Breast epithelium (tissue), 4 donors: ENCODE data around the gene TTLL6. TPM values are rescaled to one million over a fixed set of nuclear protein-coding genes. Genes with fewer than 3 reads are reported as not detected.

Experiments used
- DNase-seq, 2 donors: peaks; one replicate each; pipeline ENCODE4 v3.0.0-alpha.2; 2019; ENCODE audit warnings: low spot score in 2 of 2
- H3K27ac ChIP-seq, 2 donors: fragments of 200-600 bp; sonication (generic) in 1 of 2; one replicate each; pipeline ENCODE4 v1.5.1; 2016 to 2019; ENCODE audit warnings: mild to moderate bottlenecking in 1 of 2
- H3K27me3 ChIP-seq, 2 donors: fragments of 200-600 bp; sonication (generic) in 1 of 2; one replicate each; pipeline versions ENCODE4 v1.5.1 to v1.6.0; 2017 to 2019; ENCODE audit warnings: control low read depth in 1 of 2, mild to moderate bottlenecking in 1 of 2
- H3K36me3 ChIP-seq: fragments of 200-600 bp; one replicate; pipeline ENCODE4 v1.5.1; 2019
- H3K4me1 ChIP-seq, 2 donors: fragments of 200-600 bp; sonication (generic); one replicate each; pipeline ENCODE4 v1.5.1; 2016 to 2019; ENCODE audit warnings: control low read depth in 1 of 2
- H3K4me3 ChIP-seq, 3 donors: fragments of 200-600 bp; sonication (generic); 1 replicate in 2 of 3; 2 replicates in 1 of 3; pipeline ENCODE4 v1.5.1; 2016 to 2019; ENCODE audit warnings: mild to moderate bottlenecking in 3 of 3, moderate library complexity in 2 of 3
- H3K9me3 ChIP-seq, 2 donors: fragments of 200-600 bp; sonication (generic) in 1 of 2; one replicate each; pipeline ENCODE4 v1.5.1; 2016 to 2019; ENCODE audit warnings: control low read depth in 1 of 2
- POLR2A ChIP-seq: fragments of 450-650 bp; IDR thresholded peaks from one replicate; pipeline ENCODE4 v1.6.1; 2016; ENCODE audit warnings: antibody characterized with exemption, mild to moderate bottlenecking, moderate library complexity
- POLR2AphosphoS5 ChIP-seq, 3 donors: sonication (generic); formaldehyde crosslinking; IDR thresholded peaks; one replicate each; pipeline ENCODE4 v1.6.1; 2017; ENCODE audit warnings: antibody characterized with exemption in 3 of 3
- intact Hi-C: fragments of 100-400 bp; cut with DNase I; formaldehyde crosslinking; loops from one replicate; pipeline ENCODE4 v1.15.1; 2023; ENCODE audit warnings: low total_unique reads
- total RNA-seq, 3 donors: library from RNA; depleted of rRNA; stranded (reverse); fragments of >200 nt; gene quantifications; one replicate each; pipeline ENCODE4 v1.1.0, GENCODE V29; 2016
- TF ChIP-seq, protein P1 (sequence below), 3 donors: fragments of 450-650 bp; IDR thresholded peaks; one replicate each; pipeline ENCODE4 v1.5.1; 2016 to 2017; ENCODE audit warnings: antibody characterized with exemption in 3 of 3, mild to moderate bottlenecking in 3 of 3, moderate library complexity in 3 of 3

Gene TTLL6
- total RNA-seq, 3 donors from 2014 or later, result under 0.01 to 0.32 TPM; not detected in 1

DNA sequence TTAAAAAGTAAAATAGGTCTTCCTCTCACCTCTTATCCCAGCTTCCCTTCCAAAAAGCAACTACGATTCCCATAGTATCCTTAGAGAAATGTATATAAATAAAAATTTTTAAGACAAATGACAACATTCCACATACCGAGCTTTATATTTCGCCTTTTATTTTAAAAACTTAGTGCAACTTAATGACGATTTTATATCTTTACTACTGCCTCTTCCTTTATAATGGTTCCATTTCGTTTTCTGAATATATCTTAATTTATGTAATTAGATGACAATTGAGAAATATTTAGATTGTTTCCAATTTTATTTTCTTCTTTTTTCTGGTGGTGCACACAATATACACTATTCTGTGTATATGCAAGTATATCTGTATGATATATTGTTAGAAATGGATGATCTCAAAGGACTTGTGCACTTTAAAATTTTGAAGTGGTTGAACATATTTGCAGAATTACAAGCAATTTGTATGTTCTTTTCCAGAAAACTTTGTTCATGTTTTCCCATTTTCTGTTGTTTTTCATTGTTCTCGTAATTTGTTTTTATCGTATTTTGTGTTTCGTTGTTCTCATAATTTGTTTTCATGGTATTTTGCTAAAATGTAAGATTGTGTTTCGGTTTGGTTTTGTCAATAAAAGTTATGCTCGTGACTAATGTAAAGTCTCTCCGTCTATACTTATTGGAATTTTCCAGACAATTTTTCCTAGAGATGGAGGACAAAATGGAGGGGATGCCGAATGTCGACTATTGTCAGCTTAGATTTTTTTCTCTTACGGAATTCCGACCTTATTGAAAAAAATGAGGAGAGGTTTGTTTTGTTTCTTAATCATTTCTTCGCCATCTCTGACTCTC, 68.1 kb downstream of the TTLL6 start:
- Histone ChIP-seq H3K4me1 (no peaks in the 10 kb centered on the region), H3K36me3 (no peaks in the 10 kb centered on the region), H3K27ac (no peak overlapping the region), H3K4me3 (no peak overlapping the region), H3K27me3 (peaks cover 14 to 100% of the 10 kb centered on the region in 2 donors), H3K9me3 (no peaks in the 10 kb centered on the region)
- DNase-seq, result no peak
- TF ChIP-seq, protein P1, sequence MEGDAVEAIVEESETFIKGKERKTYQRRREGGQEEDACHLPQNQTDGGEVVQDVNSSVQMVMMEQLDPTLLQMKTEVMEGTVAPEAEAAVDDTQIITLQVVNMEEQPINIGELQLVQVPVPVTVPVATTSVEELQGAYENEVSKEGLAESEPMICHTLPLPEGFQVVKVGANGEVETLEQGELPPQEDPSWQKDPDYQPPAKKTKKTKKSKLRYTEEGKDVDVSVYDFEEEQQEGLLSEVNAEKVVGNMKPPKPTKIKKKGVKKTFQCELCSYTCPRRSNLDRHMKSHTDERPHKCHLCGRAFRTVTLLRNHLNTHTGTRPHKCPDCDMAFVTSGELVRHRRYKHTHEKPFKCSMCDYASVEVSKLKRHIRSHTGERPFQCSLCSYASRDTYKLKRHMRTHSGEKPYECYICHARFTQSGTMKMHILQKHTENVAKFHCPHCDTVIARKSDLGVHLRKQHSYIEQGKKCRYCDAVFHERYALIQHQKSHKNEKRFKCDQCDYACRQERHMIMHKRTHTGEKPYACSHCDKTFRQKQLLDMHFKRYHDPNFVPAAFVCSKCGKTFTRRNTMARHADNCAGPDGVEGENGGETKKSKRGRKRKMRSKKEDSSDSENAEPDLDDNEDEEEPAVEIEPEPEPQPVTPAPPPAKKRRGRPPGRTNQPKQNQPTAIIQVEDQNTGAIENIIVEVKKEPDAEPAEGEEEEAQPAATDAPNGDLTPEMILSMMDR (IDR thresholded peaks at IDR 0.05), result no peak
- no peak for TF ChIP-seq POLR2AphosphoS5 (IDR thresholded peaks at IDR 0.05)
- intact Hi-C loops, result no loop called here

DNA sequence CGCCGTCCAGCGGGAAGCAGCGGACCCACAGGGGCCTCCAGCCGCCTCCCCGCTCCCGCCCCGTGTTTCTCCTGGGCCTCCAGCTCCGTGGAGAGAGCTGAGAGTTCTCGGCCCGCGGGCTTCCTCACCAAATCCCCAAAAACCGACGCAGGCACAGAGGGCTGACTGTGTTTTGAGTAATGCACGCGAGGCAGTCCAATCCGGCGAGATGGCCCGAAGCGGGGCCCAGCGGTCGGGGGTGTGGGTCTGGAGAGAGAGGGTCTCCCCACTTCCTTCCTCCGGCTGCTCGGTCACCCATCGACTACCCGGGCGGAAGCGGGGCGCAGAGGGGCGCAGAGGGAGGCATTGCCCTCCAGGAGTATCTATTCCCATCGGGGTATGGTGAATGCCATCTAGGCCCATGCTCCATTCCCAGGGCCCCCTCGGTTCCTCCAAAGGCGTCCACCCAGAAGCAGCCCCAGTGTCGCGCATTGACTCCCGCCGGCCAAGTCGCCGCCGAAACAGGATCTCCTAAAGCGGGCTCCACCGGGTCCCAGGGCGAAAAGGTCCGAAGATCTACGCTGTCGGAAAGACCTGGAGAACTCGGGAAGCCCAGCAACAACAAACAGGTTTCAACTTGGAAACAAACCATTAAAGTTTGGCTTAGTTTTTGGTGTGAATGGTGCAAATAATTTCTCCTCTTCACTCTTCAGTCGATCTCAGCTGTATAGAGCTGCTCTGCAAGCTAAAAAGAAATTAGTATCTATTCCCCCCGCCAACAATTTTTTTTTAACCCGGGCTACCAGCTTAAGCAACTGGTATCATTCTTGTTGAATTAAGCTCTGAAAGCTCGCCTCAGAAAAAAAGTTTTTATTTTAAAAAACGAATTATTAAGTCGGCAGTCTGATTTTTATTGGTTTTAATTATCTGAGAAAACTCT, 69.3 kb downstream of the TTLL6 start:
- DNase-seq, result no peak
- intact Hi-C loops, result no loop called here
- H3K27me3 ChIP-seq, result peaks cover 15 to 100% of the 10 kb centered on the region in 2 donors
- no peaks in the 10 kb centered on the region for H3K4me1 ChIP-seq
- no peaks in the 10 kb centered on the region for H3K9me3 ChIP-seq
- no peak overlapping the region for H3K27ac ChIP-seq
- no peak for TF ChIP-seq POLR2AphosphoS5 (IDR thresholded peaks at IDR 0.05)
- no peak for TF ChIP-seq POLR2A
- TF ChIP-seq, protein P1 (IDR thresholded peaks at IDR 0.05), result no peak
- H3K4me3 ChIP-seq, result no peak overlapping the region
- H3K36me3 ChIP-seq, result no peaks in the 10 kb centered on the region

DNA sequence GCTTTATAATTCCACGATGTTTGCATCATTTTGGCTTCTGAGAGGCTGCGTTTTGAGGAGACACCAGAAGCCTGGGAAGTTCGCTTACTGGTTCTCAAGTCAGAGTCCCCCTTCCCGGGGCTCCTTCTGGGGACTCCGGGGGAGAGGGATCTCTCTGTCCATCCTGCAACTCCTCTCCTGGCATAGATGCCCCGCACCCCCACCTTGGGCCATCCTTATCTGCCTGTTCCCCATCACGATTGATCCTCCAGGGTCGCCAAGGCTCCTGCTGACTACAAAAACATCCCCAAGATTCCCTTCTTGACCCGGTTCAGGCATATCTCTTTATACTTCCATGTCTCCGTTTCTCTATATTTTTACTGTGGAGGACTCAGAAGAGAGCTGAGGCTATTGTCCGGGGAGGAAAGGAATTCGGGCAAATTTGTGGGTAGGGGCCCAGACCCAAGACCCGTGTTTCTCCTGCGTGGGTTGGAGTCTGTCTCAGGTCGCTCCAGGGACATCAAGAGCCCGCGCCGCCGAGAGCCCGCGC, 70.0 kb downstream of the TTLL6 start:
- Histone ChIP-seq H3K36me3 (no peaks in the 10 kb centered on the region), H3K27me3 (peaks cover 12 to 100% of the 10 kb centered on the region in 2 donors), H3K9me3 (no peaks in the 10 kb centered on the region), H3K27ac (no peak overlapping the region), H3K4me1 (no peaks in the 10 kb centered on the region), H3K4me3 (no peak overlapping the region)
- intact Hi-C loops, result no loop called here
- TF ChIP-seq POLR2A, result no peak
- no peak for TF ChIP-seq POLR2AphosphoS5 (IDR thresholded peaks at IDR 0.05)
- TF ChIP-seq, protein P1 (IDR thresholded peaks at IDR 0.05), result no peak
- no peak for DNase-seq

DNA sequence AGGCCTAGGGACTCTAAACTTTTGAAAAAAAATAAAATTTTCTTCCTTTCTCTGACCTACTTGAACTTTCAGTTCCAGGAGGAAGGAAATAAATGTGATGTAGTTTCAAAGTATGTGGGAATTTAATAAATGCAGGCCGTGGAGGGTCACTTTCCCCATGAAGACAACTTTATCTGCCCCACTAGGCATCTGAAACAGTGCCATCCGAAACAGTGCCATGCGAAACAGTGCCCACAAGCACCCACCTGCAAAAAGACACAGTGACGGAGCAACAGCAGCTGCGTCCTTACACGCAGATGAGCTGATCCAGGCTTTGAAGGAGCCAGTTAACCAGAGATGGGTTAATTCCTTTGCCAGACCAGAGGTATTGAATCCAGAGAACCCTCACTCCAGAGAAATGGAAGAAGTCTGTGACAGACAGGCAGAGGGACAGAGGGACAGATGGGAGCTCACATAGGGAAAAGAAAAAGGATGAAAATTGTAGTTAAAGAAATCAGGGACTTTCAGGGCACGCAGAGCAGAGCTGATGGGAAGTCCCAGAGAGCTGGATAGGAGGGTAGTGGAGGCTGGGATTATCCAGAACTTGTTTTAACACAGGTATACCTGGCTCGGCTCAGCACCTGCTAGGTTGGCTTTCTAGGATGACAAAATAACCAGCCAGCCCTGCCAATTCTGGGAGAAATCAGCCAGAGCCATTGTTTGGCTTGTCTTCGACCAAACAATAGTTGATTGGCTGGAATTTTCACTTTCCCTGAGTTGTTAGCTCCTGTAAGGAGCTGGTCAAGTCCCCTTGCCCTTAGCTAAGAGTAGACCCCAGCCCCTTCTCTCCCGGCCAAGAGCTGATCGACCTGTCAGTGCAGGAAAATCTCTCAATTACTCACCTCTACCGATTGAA, 71.4 kb downstream of the TTLL6 start:
- H3K36me3 ChIP-seq, result no peaks in the 10 kb centered on the region
- intact Hi-C loops, result no loop called here
- no peaks in the 10 kb centered on the region for H3K9me3 ChIP-seq
- TF ChIP-seq, protein P1 (IDR thresholded peaks at IDR 0.05), result no peak
- H3K27me3 ChIP-seq, result peaks cover 12 to 100% of the 10 kb centered on the region in 2 donors
- DNase-seq, result no peak
- no peaks in the 10 kb centered on the region for H3K4me1 ChIP-seq
- H3K4me3 ChIP-seq, result no peak overlapping the region
- H3K27ac ChIP-seq, result no peak overlapping the region
